ACC112 (cell line): ENCODE results near the gene IPCEF1.
A peak's percentile ranks its signal among the peaks of the same experiment; 100 is the strongest.
"Not testable (repeated sequence)": the region's sequence is repeated elsewhere in the genome, so short reads cannot be mapped to it uniquely, and the experiment has no call there.

Experiments
- H2AFZ ChIP-seq: fragments of 200-600 bp; sonication (generic); one replicate; pipeline ENCODE4 v1.6.0; 2017; ENCODE audit warnings: antibody characterized with exemption, low read length; ENCODE audit not compliant: unreplicated experiment
- H3K27ac ChIP-seq: fragments of 200-600 bp; sonication (generic); 2 replicates; pipeline ENCODE4 v1.5.1; 2014; ENCODE audit warnings: low read depth, mild to moderate bottlenecking, antibody characterized with exemption, low read length, moderate library complexity
- H3K27me3 ChIP-seq: fragments of 200-600 bp; sonication (generic); 2 replicates; pipeline ENCODE4 v1.6.1; 2014; ENCODE audit warnings: mild to moderate bottlenecking, antibody characterized with exemption, low read length, moderate library complexity, mixed read lengths; ENCODE audit not compliant: insufficient read depth
- H3K36me3 ChIP-seq: fragments of 200-600 bp; sonication (generic); 2 replicates; pipeline ENCODE4 v1.6.1; 2016; ENCODE audit warnings: mild to moderate bottlenecking, antibody characterized with exemption, low read length, moderate library complexity, mixed read lengths; ENCODE audit not compliant: insufficient read depth
- H3K4me1 ChIP-seq: fragments of 200-600 bp; sonication (generic); one replicate; pipeline ENCODE4 v1.6.1; 2016; ENCODE audit warnings: low read length, mixed read lengths; ENCODE audit not compliant: insufficient read depth, unreplicated experiment, control insufficient read depth
- H3K4me3 ChIP-seq: fragments of 200-600 bp; sonication (generic); 2 replicates; pipeline ENCODE4 v1.5.1; 2014; ENCODE audit warnings: mild to moderate bottlenecking, low read depth, low read length
- H3K79me2 ChIP-seq: fragments of 200-600 bp; sonication (generic); one replicate; pipeline ENCODE4 v1.6.0; 2016; ENCODE audit warnings: low read length; ENCODE audit not compliant: control insufficient read depth, unreplicated experiment, insufficient read depth

IPCEF1 gene

GRCh38 chr6:154337406-154338005, 19.1 kb downstream of the IPCEF1 start:
- Histone ChIP-seq H2AFZ (no peak overlapping the region), H3K27me3 (no peaks in the 10 kb centered on the region), H3K36me3 (no peaks in the 10 kb centered on the region), H3K79me2 (no peaks in the 10 kb centered on the region), H3K27ac (no peak overlapping the region), H3K4me1 (no peaks in the 10 kb centered on the region), H3K4me3 (no peak overlapping the region)

DNA sequence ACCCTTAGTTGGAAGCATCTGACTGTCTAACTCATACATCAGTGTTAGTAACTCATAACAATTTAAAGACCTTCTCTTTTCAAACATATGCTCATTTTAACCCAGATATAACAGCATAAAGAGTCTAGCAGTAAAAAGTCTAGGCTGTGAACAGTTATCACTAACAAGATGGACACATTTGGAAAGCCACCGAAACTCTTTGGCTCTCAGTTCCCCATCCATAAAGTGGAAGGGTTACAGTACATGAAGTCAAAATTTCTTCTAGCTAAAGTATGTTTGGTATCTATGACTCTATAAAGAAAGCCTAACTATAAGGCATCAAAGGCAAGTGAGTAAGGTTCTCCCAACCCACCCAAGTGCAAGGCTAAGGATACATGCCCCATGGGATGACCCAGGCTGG, 22.5 kb downstream of the IPCEF1 start:
- not testable (repeated sequence) for H2AFZ ChIP-seq, H3K79me2 ChIP-seq, H3K4me1 ChIP-seq, H3K4me3 ChIP-seq, H3K27me3 ChIP-seq, H3K27ac ChIP-seq, H3K36me3 ChIP-seq

DNA sequence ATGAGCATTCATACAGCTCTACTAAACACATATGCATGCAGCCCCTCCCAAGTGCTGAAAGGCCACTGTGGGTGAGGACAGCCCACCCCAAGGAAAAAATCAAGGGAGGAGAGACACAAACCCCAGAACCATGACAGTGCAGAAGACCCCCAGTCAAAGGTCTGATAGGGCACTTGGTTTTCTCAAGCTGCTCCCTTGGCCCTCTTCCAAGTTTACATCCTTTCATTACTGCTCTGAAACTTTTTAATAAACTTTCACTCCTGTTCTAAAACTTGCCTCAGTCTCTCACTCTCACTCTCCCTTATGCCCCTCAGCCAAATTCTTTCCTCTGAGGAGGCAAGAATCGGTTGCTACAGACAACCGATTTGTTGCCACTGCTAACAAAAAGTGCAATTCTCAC, 24.9 kb downstream of the IPCEF1 start:
- Histone ChIP-seq H2AFZ (no peak overlapping the region), H3K27ac (no peak overlapping the region), H3K79me2 (no peaks in the 10 kb centered on the region), H3K4me1 (no peaks in the 10 kb centered on the region), H3K4me3 (no peak overlapping the region), H3K27me3 (no peaks in the 10 kb centered on the region), H3K36me3 (no peaks in the 10 kb centered on the region)

- H2AFZ ChIP-seq, result peak overlapping the region; percentile 97
- no peaks in the 10 kb centered on the region for H3K4me1 ChIP-seq
- no peak overlapping the region for H3K27ac ChIP-seq
- no peaks in the 10 kb centered on the region for H3K27me3 ChIP-seq
- no peaks in the 10 kb centered on the region for H3K79me2 ChIP-seq
- H3K4me3 ChIP-seq, result peak overlapping the region; percentile 67
- H3K36me3 ChIP-seq, result no peaks in the 10 kb centered on the region
Measured at GRCh38 chr6:154329350-154330170, 27.0 kb downstream of the IPCEF1 start.

DNA sequence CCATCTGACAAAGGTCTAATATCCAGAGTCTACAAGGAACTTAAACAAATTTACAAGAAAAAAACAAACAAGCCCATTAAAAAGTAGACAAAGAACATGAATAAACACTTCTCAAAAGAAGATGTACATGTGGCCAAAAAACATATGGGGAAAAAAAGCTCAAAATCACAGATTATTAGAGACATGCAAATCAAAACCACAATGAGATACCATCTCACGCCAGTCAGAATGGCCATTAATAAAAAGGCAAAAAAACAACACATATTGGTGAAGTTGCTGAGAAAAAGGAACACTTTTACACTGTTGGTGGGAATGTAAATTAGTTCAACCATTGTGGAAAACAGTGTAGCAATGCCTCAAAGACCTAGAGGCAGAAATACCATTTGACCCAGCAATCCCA, 29.3 kb downstream of the IPCEF1 start:
- not testable (repeated sequence) for H3K4me3 ChIP-seq, H3K36me3 ChIP-seq, H3K4me1 ChIP-seq, H3K27me3 ChIP-seq, H3K79me2 ChIP-seq, H2AFZ ChIP-seq, H3K27ac ChIP-seq

- Histone ChIP-seq H2AFZ (no peak overlapping the region), H3K4me3 (no peak overlapping the region), H3K4me1 (no peaks in the 10 kb centered on the region), H3K27me3 (no peaks in the 10 kb centered on the region), H3K79me2 (no peaks in the 10 kb centered on the region), H3K36me3 (no peaks in the 10 kb centered on the region), H3K27ac (no peak overlapping the region)
Measured at GRCh38 chr6:154325142-154325541, 31.5 kb downstream of the IPCEF1 start.

GRCh38 chr6:154320181-154320580, 36.4 kb downstream of the IPCEF1 start:
- H3K36me3 ChIP-seq, result no peaks in the 10 kb centered on the region
- H3K4me1 ChIP-seq, result peaks cover 22% of the 10 kb centered on the region
- H3K4me3 ChIP-seq, result no peak overlapping the region

GRCh38 chr6:154319231-154319858, 37.3 kb downstream of the IPCEF1 start:
- no peaks in the 10 kb centered on the region for H3K79me2 ChIP-seq
- 0 out of 2 replicates have a peak overlapping the region, but pooled peaks have one; percentile 2 for H3K4me3 ChIP-seq
- peak overlapping the region; percentile 40 for H2AFZ ChIP-seq
- peaks cover 22% of the 10 kb centered on the region for H3K4me1 ChIP-seq
- H3K36me3 ChIP-seq, result no peaks in the 10 kb centered on the region
- H3K27ac ChIP-seq, result no peak overlapping the region
- H3K27me3 ChIP-seq, result no peaks in the 10 kb centered on the region

More at GRCh38 chr6:154320181-154320580, 36.4 kb downstream of the IPCEF1 start:
- no peak overlapping the region for H3K27ac ChIP-seq
- no peaks in the 10 kb centered on the region for H3K27me3 ChIP-seq
- no peaks in the 10 kb centered on the region for H3K79me2 ChIP-seq
- H2AFZ ChIP-seq, result peak overlapping the region; percentile 40

DNA sequence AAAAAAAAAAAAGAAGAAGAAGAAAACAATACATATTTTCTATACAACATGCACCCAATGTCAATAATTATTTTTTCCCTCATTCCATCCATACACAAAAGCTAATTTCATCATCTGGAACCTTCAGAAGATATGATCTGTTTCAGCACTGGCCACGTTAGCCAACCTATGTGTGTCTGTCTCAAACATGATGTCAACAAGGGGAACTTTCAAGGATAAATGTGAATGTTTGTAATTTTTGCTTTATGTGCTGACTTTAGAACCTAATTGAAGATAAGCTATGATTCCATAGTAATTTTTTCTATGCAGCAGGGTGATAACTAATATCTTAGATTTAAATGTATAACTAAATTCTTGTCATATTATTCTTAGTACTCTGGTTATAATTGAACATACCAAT, 37.9 kb downstream of the IPCEF1 start:
- Histone ChIP-seq H3K4me3 (no peak overlapping the region), H3K27ac (no peak overlapping the region), H3K36me3 (no peaks in the 10 kb centered on the region), H3K27me3 (no peaks in the 10 kb centered on the region), H3K4me1 (peaks cover 22% of the 10 kb centered on the region), H2AFZ (peak overlapping the region; percentile 40), H3K79me2 (no peaks in the 10 kb centered on the region)

DNA sequence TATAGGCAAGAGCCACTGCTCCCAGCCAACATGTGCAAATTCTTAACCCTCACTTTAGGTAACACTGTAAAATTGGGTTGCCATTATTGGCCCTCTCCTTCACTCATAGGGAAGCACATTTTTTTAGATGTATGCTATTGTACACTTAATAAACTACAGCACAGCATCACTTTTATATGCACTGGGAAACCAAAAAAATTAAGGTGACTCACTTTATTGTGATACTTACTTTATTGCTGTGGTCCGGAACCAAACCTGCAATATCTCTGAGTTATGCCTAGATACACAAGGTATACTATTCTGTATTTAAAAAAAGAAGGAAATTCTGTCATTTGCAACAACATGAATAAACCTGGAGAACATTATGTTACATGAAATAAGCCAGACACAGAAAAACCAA, 40.5 kb downstream of the IPCEF1 start:
- no peak overlapping the region for H3K27ac ChIP-seq
- no peak overlapping the region for H2AFZ ChIP-seq
- no peak overlapping the region for H3K4me3 ChIP-seq
- peaks cover 22% of the 10 kb centered on the region for H3K4me1 ChIP-seq
- no peaks in the 10 kb centered on the region for H3K36me3 ChIP-seq
- no peaks in the 10 kb centered on the region for H3K79me2 ChIP-seq
- H3K27me3 ChIP-seq, result no peaks in the 10 kb centered on the region

- Histone ChIP-seq H3K79me2 (no peaks in the 10 kb centered on the region), H2AFZ (no peak overlapping the region), H3K27ac (no peak overlapping the region), H3K27me3 (no peaks in the 10 kb centered on the region), H3K4me3 (no peak overlapping the region), H3K36me3 (no peaks in the 10 kb centered on the region), H3K4me1 (peaks cover 15% of the 10 kb centered on the region)
Measured at GRCh38 chr6:154314084-154314483, 42.5 kb downstream of the IPCEF1 start.
